ENCODE results near the gene PRKAG2. TPM values are rescaled to one million over a fixed set of nuclear protein-coding genes. Genes with fewer than 3 reads are reported as not detected.
A peak's percentile ranks its signal among the peaks of the same experiment; 100 is the strongest.

The PRKAG2 gene
- total and polyA plus RNA-seq, 8 donors: 19.9 to 302 (median 60.9) TPM

- Histone ChIP-seq H3K27me3 (no peaks in the 10 kb centered on the region), H3K9me3 (no peaks in the 10 kb centered on the region), H3K36me3 (peaks cover 0 to under 1% (median 0%) of the 10 kb centered on the region in 4 donors), H3K4me3 (peak overlapping the region in 3 of 4 donors; percentile 8 to 33 (median 29)), H3K27ac (peak overlapping the region in 4 of 5 donors; percentile 36 to 82 (median 60)), H3K4me1 (peaks cover 0 to 24% (median 9%) of the 10 kb centered on the region in 4 donors)
- intact Hi-C loops (cut with DNase I; ENCODE audit: low total_unique reads): no loop called here
- DNase-seq: peak; percentile 44 to 88
- WGBS, 5 donors: 24 to 36% (median 32%) methylated on average over 10 of the region's 10 CpGs
- TF ChIP-seq EP300 (IDR thresholded peaks at IDR 0.05): no peak
- TF ChIP-seq CTCF (IDR thresholded peaks at IDR 0.05): no peak
- TF ChIP-seq POLR2AphosphoS5 (IDR thresholded peaks at IDR 0.05): peak; percentile 28 to 65 (median 51)
Measured at GRCh38 chr7:151736403-151736909, 140.5 kb downstream of the PRKAG2 start.

- Histone ChIP-seq H3K4me1 (peaks cover 0 to 24% (median 9%) of the 10 kb centered on the region in 4 donors), H3K4me3 (peak overlapping the region in 3 of 4 donors; percentile 8 to 33 (median 29)), H3K27ac (peak overlapping the region; percentile 1 to 82 (median 58)), H3K9me3 (no peaks in the 10 kb centered on the region), H3K27me3 (no peaks in the 10 kb centered on the region), H3K36me3 (peaks cover 0 to 4% (median 0%) of the 10 kb centered on the region in 4 donors)
- no peak for DNase-seq
- 52 to 79% (median 66%) methylated on average over 20 to 25 of the region's 25 CpGs for WGBS, 5 donors
- TF ChIP-seq CTCF (IDR thresholded peaks at IDR 0.05) (no peak), POLR2A (IDR thresholded peaks at IDR 0.05) (no peak), EP300 (IDR thresholded peaks at IDR 0.05) (no peak), POLR2AphosphoS5 (IDR thresholded peaks at IDR 0.05) (no peak)
- intact Hi-C loops (cut with DNase I; ENCODE audit: low total_unique reads): no loop called here
Measured at GRCh38 chr7:151735851-151736402, 141.0 kb downstream of the PRKAG2 start.

GRCh38 chr7:151735186-151735850 is 141.6 kb downstream of the PRKAG2 start:
- no peaks in the 10 kb centered on the region for H3K9me3 ChIP-seq
- H3K27ac ChIP-seq: peak overlapping the region in 3 of 5 donors; percentile 36 to 82 (median 58)
- WGBS, 5 donors: 69 to 86% (median 78%) methylated on average over 9 of the region's 9 CpGs

More at GRCh38 chr7:151735186-151735850, 141.6 kb downstream of the PRKAG2 start:
- Histone ChIP-seq H3K27me3 (no peaks in the 10 kb centered on the region), H3K4me1 (peaks cover 0 to 24% (median 9%) of the 10 kb centered on the region in 4 donors), H3K4me3 (peak overlapping the region in 2 of 4 donors; percentile 29 to 33), H3K36me3 (peaks cover 0 to 4% (median 0%) of the 10 kb centered on the region in 4 donors)
- intact Hi-C loops (cut with DNase I; ENCODE audit: low total_unique reads): no loop called here
- DNase-seq: no peak
- TF ChIP-seq POLR2A (IDR thresholded peaks at IDR 0.05) (no peak), POLR2AphosphoS5 (IDR thresholded peaks at IDR 0.05) (no peak), CTCF (IDR thresholded peaks at IDR 0.05) (no peak), EP300 (IDR thresholded peaks at IDR 0.05) (no peak)
